Activated effector memory CD4-positive, alpha-beta T cell treated with anti-CD3 and anti-CD28 coated beads, Interleukin-2, amount 50 U/mL, for 16 hours (primary cell): Measurements from ENCODE around the gene PAIP2B.

Experiments
- DNase-seq: peaks from one replicate; pipeline ENCODE4 v3.0.0-alpha.2; 2020

The PAIP2B gene

DNA sequence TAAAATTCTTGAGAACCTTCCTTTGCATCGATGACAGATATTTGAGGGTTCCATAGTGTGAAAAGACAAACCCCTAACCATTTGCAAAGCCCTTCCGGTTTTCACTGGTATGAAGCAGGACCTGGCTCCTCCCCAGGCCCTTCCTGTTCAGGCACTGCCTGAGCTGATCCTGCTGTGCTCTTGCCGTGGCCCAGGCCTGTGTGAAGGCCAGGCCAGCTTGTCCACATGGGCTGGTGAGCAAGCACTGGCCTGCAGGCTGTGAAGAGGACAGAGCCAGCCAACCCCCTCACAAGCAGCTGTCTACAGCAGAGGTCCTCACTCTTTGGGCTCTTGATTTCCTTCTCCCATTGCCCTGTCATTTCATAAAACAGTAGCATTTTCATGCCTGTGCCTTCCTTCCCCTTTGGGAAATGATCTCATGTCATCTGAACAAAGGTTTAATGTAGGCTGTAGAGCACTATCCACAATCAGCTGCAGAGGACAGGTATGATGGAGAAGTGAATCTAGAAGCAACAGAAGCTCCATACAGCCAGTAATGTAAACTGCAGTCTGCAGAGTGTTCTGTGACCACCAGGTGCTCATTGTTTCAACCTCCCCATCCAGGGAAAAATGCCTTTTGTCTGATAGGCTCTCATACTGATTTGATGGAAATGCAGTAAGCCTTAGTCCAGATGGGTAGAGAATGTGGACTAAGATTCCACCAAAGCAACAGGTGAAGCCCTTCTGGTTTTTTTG lies 76.7 kb downstream of the PAIP2B start:
- no peak for DNase-seq

DNA sequence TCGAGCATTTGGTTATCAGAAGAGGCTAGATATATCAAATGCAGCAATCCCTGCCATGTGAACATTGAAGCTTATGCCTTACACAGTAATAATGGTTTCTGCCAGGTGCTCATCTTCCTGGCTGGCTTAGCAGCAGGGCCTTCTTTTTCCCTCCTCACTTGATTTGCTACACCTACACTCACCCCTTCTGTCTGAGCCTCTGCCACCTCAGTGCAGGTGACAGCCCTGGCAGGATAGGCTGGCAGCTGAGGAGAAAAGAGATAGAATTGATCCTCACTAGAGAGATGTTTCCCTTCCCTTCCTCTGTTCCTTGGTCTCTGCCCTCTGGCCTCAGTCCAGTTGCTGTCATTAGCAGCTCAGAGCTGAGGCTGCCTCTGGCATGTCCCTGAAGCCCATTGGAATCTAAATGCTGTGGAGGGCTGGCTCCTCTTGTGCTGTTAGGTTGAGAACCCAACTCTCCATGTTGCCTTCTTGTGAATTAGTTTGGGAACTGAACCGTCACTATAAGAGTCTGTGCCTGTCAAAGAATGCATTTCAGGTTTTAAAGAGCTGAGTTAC lies 78.3 kb downstream of the PAIP2B start:
- DNase-seq, result no peak

DNA sequence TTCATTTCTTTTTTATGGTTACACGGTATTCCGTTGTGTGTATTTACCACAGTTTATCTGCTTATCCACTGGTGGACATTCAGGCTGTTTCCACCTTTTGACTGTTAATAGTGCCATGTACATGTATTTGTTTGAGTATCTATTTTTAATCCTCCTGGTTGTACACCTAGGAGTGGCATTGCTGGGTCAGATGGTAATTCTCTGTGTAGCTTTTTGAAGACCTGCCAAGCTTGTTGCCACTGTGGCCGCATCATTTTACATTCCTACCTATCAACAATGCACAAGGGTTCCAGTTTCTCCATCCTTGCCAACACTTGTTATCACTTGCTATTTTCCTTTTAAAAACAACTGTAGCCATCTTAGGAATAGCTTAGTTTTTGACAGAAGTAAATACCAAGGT lies 83.1 kb downstream of the PAIP2B start:
- DNase-seq, result no peak

DNA sequence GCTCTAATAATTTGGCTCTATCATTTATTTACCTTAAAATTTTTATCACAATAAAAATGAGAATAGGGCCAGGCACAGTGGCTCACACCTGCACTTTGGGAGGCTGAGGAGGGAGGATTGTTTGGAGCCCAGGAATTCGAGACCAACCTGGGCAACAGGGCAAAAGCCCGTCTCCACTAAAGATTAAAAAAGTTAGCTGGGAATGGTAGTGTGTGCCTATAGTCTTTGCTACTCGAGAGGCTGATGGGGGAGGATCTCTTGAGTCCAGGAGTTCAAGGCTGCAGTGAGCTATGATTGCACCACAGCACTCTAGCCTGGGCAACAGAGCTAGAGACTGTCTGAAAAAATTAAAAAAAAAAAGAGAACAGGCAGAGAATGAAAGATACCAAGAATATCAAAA lies 90.7 kb downstream of the PAIP2B start:
- DNase-seq, result no peak

DNA sequence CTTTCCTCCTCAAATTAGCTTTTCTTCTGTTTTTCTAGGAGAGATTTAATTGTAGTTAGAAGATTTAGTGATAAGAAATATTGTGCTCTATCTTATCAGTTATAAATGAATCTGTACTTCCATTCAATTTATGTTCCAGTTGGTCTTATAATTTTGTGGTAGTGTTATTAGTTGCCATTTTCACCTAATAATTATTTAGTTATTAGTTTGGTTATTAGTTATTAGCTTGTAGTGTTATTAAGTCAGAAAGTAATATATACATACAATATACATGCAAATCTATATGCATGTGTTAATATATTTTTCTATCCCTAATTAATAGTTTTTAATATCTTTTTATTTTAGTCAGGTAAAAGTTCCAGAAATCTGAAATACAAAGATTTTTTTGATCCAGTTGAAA lies 93.3 kb downstream of the PAIP2B start:
- no peak for DNase-seq
